HepG2 (cell line): ENCODE data around the gene ZNF526. TPM values are rescaled to one million over a fixed set of nuclear protein-coding genes. Genes with fewer than 3 reads are reported as not detected.
A peak's percentile ranks its signal among the peaks of the same experiment; 100 is the strongest.

Experiments used
- ATAC-seq: fragments of 200-7000 bp; cut with Tn5 transposase; 3 replicates; pipeline ENCODE4 v1.9.1; 2020; ENCODE audit warnings: mild to moderate bottlenecking, moderate library complexity
- BruUV-seq: library from RNA; stranded (reverse); fragments of 400-500 nt; replicated peaks from 2 replicates; lab custom pipeline; 2021; lab: Mats Ljungman, UMichigan
- CTCF ChIA-PET: fragments of 300-600 bp; formaldehyde crosslinking; extraction: SDS; loops from one replicate; lab custom pipeline; 2021; ENCODE audit warnings: low total read pairs, inconsistent platforms, low intra/inter-chr PET ratio; lab: Yijun Ruan, JAX
- POLR2A ChIA-PET: fragments of 350-600 bp; sonication (Branson Sonifier 250); formaldehyde crosslinking; loops from one replicate; lab custom pipeline; 2020; ENCODE audit warnings: antibody characterized with exemption, inconsistent platforms; lab: Yijun Ruan, JAX
- DNase-seq: peaks from one replicate; pipeline ENCODE4 v3.0.0-alpha.2; 2015; ENCODE audit warnings: low spot score
- FAIRE-seq: peaks from 3 replicates; lab custom pipeline; 2011; peaks lifted over from hg19 to GRCh38; lab: Jason Lieb, UNC
- H2AFZ ChIP-seq: one replicate; pipeline ENCODE4 v1.6.1; 2011; ENCODE audit warnings: low read length, inconsistent platforms
- H3K27ac ChIP-seq: fragments of 300-600 bp; 3 replicates; pipeline ENCODE4 v1.8.0; 2011; ENCODE audit warnings: mixed run types, mild to moderate bottlenecking, mixed read lengths, low read length, inconsistent platforms; ENCODE audit not compliant: insufficient read depth; ENCODE audit errors: extremely low read length
- H3K27me3 ChIP-seq, 2 experiments: fragments of 200-600 bp in 1 of 2; 2 replicates in 1 of 2; 3 replicates in 1 of 2; pipeline versions ENCODE4 v1.6.0 to v1.8.0; 2011; ENCODE audit warnings: low read length in 2 of 2, mild to moderate bottlenecking in 2 of 2, moderate library complexity in 2 of 2, inconsistent platforms in 1 of 2; ENCODE audit not compliant: insufficient read depth in 2 of 2, control insufficient read depth in 1 of 2
- H3K36me3 ChIP-seq, 2 experiments: fragments of 200-600 bp in 1 of 2; replicated peaks in 1 of 2; 2 replicates in 1 of 2; 3 replicates in 1 of 2; pipeline versions ENCODE4 v1.5.1 to v1.8.0; 2011; ENCODE audit warnings: low read length in 2 of 2, inconsistent platforms in 1 of 2; ENCODE audit not compliant: insufficient read depth in 2 of 2, control insufficient read depth in 1 of 2
- H3K4me1 ChIP-seq: 2 replicates; pipeline ENCODE4 v1.5.1; 2012; ENCODE audit warnings: low read length, inconsistent platforms; ENCODE audit not compliant: insufficient read depth
- H3K4me2 ChIP-seq: 2 replicates; pipeline ENCODE4 v1.6.0; 2011; ENCODE audit warnings: low read depth, low read length, inconsistent platforms
- H3K4me3 ChIP-seq, 3 experiments: fragments of 200-600 bp in 1 of 3; sonication (generic), shearing (Covaris generic) in 1 of 3; replicated peaks in 1 of 3; 2 replicates each; pipeline ENCODE4 v1.5.1; 2011 to 2016; ENCODE audit warnings: low read length in 3 of 3, inconsistent platforms in 2 of 3, low read depth in 2 of 3, mild to moderate bottlenecking in 2 of 3, control low read depth in 1 of 3, mixed read lengths in 1 of 3; ENCODE audit not compliant: insufficient read depth in 1 of 3
- H3K79me2 ChIP-seq: one replicate; pipeline ENCODE4 v1.6.1; 2011; ENCODE audit warnings: low read length, inconsistent platforms; ENCODE audit not compliant: insufficient read depth
- H3K9ac ChIP-seq: 2 replicates; pipeline ENCODE4 v1.6.0; 2011; ENCODE audit warnings: mild to moderate bottlenecking, low read depth, low read length, inconsistent platforms; ENCODE audit not compliant: insufficient read depth
- H3K9me3 ChIP-seq: 2 replicates; pipeline ENCODE4 v1.5.1; 2012; ENCODE audit warnings: mild to moderate bottlenecking, low read length
- H4K20me1 ChIP-seq: 2 replicates; pipeline ENCODE4 v1.6.0; 2011; ENCODE audit warnings: inconsistent platforms, mild to moderate bottlenecking, low read length, moderate library complexity; ENCODE audit not compliant: insufficient read depth
- AGO1 ChIP-seq: fragments of 200-400 bp; formaldehyde crosslinking; IDR thresholded peaks from 2 replicates; pipeline ENCODE4 v1.6.1; 2017; ENCODE audit warnings: mild to moderate bottlenecking, low read depth, low read length, moderate library complexity; ENCODE audit not compliant: poor library complexity, severe bottlenecking
- AGO2 ChIP-seq: fragments of 200-400 bp; formaldehyde crosslinking; optimal IDR thresholded peaks from 2 replicates; pipeline ENCODE3; 2017; ENCODE audit warnings: mild to moderate bottlenecking, low read depth, low read length, moderate library complexity
- GATAD1 ChIP-seq: IDR thresholded peaks from 2 replicates; pipeline ENCODE4 v1.6.1; 2016; ENCODE audit warnings: missing genetic modification reagents, missing compliant biosample characterization
- POLR2G ChIP-seq: fragments of 200-400 bp; formaldehyde crosslinking; IDR thresholded peaks from 2 replicates; pipeline ENCODE4 v1.6.1; 2018; ENCODE audit warnings: mild to moderate bottlenecking, low read depth, low read length, moderate library complexity
- SNRNP70 ChIP-seq: fragments of 200-400 bp; formaldehyde crosslinking; IDR thresholded peaks from 2 replicates; pipeline ENCODE4 v1.6.1; 2017; ENCODE audit warnings: mild to moderate bottlenecking, low read depth, low read length, moderate library complexity
- ZNF724P ChIP-seq: sonication (generic); formaldehyde crosslinking; IDR thresholded peaks from 2 replicates; pipeline ENCODE4 v1.8.0; 2022; ENCODE audit warnings: missing genetic modification reagents, borderline replicate concordance
- ZSCAN31 ChIP-seq: sonication (generic); formaldehyde crosslinking; IDR thresholded peaks from 2 replicates; pipeline ENCODE4 v1.5.0; 2020; ENCODE audit warnings: low read depth, mild to moderate bottlenecking, missing genetic modification reagents
- WGBS: methylation state at CpG from one replicate; pipeline ENCODE4 v1.1.6; 2017; ENCODE audit warnings: low lambda C conversion rate; 5-methylcytosine and 5-hydroxymethylcytosine counted together
- in situ Hi-C: cut with HindIII; loops from 2 replicates; pipeline ENCODE4 v1.10.0; 2017; ENCODE audit warnings: low pct_unique_long_range_greater_than_20kb; ENCODE audit not compliant: extremely low pct_ligation_motif_present
- intact Hi-C: fragments of 100-400 bp; cut with micrococcal nuclease; formaldehyde crosslinking; loops from one replicate; pipeline ENCODE4 v1.10.0; 2022; ENCODE audit not compliant: unreplicated experiment
- polyA plus RNA-seq, 8 experiments: library from polyadenylated mRNA; depleted of rRNA in 3 of 8; stranded (reverse) in 7 of 8; unstranded in 1 of 8; fragments of >200 nt; fragmentation: Illumina TruSeq in 4 of 8; extraction: Trizol in 4 of 8; gene quantifications; 2 replicates each; pipeline versions ENCODE4 v1.2.1 to v1.2.3, GENCODE V29; 2011 to 2016; ENCODE audit warnings: low read depth in 4 of 8, missing spikeins in 1 of 8, mixed read lengths in 1 of 8; ENCODE audit not compliant: insufficient read depth in 1 of 8
- total RNA-seq, 5 experiments: library from RNA; depleted of rRNA; stranded (reverse); fragments of >200 nt; fragmentation: Illumina TruSeq; extraction: Trizol; gene quantifications; 2 replicates each; pipeline ENCODE4 v1.2.3, GENCODE V29; 2016; ENCODE audit warnings: low read depth in 1 of 5
- TF ChIP-seq, protein P1 (sequence below): fragments of 450-650 bp; IDR thresholded peaks from 2 replicates; pipeline ENCODE4 v1.6.1; 2017; ENCODE audit warnings: mild to moderate bottlenecking
- TF ChIP-seq, protein P2 (sequence below): sonication (generic); formaldehyde crosslinking; IDR thresholded peaks from 2 replicates; pipeline ENCODE4 v1.4.0; 2020; ENCODE audit warnings: missing genetic modification reagents
- TF ChIP-seq, protein P3 (sequence below): sonication (generic); formaldehyde crosslinking; IDR thresholded peaks from 2 replicates; pipeline ENCODE4 v1.4.0; 2020; ENCODE audit warnings: missing genetic modification reagents

The ZNF526 gene
- total and polyA plus RNA-seq, 2 of the 13 experiments (the other 11 are each of a cell fraction or from before 2014, with no cell fraction given), result 3.3 to 8.4 TPM

DNA sequence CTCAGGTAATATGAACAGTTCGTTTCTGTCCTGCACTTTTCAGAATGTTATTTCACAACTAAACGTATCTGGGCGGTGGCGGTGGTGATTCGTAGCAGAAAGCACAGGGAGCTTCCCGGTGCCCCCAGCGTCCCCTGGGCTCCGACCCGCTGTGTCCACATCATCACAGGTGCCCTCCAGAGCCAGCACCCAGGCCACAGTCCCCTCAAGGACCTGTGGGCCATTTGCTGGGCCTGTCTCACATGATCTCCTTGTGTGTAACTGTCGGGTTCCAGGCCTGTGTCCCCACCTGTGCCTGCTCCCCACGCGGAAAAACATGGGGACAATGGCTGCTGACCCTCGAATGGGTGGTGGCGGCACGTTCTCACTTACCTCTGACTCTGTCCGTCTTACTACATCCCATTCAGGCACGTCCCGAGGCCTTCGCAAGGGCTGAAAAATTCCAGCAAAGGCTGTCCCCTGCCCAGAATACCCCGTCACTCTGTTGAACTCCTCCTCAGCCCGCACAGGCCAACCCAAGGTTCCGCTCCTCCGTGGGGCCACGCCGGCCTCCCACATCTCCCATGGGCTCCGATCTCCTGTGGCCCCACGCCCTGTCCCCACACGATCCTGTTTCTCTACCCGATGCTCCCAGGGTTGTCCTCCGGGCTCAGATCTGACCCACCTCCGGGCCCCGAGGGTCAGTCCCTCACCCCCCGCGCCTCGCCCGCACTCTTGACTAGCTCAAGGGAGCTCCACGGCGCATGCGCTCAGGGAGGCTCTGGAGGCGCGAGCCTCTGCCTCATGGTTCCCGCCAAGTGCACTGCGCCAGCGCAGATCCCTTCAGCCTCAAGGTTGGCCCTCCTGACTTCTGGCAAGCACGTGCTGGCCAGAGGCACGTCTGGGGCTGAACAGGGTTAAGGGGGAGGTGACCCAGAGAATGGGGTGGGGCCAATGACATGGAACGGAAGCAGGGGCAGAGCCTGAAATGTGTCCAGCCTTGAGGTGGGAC, 23.8 kb upstream of the ZNF526 start:
- DNase-seq (no peak), FAIRE-seq (no peak), ATAC-seq (peak; percentile 19; the same call in 2 of the 3 replicates)
- Histone ChIP-seq H3K27me3 (peaks cover 0 to 2% of the 10 kb centered on the region in 2 experiments; a peak in 1 of 5 replicates), H3K79me2 (no peaks in the 10 kb centered on the region), H3K9ac (no peak overlapping the region), H3K4me3 (no peak overlapping the region), H2AFZ (no peak overlapping the region), H4K20me1 (peaks cover 17% of the 10 kb centered on the region; the same call in 1 of the 2 replicates), H3K4me1 (peaks cover 9% of the 10 kb centered on the region; the same call in 1 of the 2 replicates), H3K9me3 (peaks cover 4% of the 10 kb centered on the region; the same call in 1 of the 2 replicates), H3K27ac (no peak overlapping the region), H3K36me3 (peaks cover 18 to 29% of the 10 kb centered on the region in 2 experiments; a peak in 4 of 5 replicates), H3K4me2 (no peak overlapping the region)
- ChIA-PET CTCF (no interaction called here), POLR2A (no interaction called here)
- intact Hi-C loops, result no loop called here
- 95% methylated on average over 42 of the region's 47 CpGs for WGBS
- in situ Hi-C loops, result no loop called here
- BruUV-seq, result TSS peak; percentile 34
- TF ChIP-seq AGO2 (peak; percentile 83), GATAD1 (CRISPR knock-in tag) (no peak), AGO1 (peak; percentile 62), POLR2G (peak; percentile 22; the same call in 1 of the 2 replicates), ZSCAN31 (CRISPR knock-in tag) (no peak), ZNF724P (CRISPR knock-in tag) (no peak), SNRNP70 (no peak)
- TF ChIP-seq, protein P1, sequence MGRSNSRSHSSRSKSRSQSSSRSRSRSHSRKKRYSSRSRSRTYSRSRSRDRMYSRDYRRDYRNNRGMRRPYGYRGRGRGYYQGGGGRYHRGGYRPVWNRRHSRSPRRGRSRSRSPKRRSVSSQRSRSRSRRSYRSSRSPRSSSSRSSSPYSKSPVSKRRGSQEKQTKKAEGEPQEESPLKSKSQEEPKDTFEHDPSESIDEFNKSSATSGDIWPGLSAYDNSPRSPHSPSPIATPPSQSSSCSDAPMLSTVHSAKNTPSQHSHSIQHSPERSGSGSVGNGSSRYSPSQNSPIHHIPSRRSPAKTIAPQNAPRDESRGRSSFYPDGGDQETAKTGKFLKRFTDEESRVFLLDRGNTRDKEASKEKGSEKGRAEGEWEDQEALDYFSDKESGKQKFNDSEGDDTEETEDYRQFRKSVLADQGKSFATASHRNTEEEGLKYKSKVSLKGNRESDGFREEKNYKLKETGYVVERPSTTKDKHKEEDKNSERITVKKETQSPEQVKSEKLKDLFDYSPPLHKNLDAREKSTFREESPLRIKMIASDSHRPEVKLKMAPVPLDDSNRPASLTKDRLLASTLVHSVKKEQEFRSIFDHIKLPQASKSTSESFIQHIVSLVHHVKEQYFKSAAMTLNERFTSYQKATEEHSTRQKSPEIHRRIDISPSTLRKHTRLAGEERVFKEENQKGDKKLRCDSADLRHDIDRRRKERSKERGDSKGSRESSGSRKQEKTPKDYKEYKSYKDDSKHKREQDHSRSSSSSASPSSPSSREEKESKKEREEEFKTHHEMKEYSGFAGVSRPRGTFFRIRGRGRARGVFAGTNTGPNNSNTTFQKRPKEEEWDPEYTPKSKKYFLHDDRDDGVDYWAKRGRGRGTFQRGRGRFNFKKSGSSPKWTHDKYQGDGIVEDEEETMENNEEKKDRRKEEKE, result no peak
- TF ChIP-seq, protein P2, sequence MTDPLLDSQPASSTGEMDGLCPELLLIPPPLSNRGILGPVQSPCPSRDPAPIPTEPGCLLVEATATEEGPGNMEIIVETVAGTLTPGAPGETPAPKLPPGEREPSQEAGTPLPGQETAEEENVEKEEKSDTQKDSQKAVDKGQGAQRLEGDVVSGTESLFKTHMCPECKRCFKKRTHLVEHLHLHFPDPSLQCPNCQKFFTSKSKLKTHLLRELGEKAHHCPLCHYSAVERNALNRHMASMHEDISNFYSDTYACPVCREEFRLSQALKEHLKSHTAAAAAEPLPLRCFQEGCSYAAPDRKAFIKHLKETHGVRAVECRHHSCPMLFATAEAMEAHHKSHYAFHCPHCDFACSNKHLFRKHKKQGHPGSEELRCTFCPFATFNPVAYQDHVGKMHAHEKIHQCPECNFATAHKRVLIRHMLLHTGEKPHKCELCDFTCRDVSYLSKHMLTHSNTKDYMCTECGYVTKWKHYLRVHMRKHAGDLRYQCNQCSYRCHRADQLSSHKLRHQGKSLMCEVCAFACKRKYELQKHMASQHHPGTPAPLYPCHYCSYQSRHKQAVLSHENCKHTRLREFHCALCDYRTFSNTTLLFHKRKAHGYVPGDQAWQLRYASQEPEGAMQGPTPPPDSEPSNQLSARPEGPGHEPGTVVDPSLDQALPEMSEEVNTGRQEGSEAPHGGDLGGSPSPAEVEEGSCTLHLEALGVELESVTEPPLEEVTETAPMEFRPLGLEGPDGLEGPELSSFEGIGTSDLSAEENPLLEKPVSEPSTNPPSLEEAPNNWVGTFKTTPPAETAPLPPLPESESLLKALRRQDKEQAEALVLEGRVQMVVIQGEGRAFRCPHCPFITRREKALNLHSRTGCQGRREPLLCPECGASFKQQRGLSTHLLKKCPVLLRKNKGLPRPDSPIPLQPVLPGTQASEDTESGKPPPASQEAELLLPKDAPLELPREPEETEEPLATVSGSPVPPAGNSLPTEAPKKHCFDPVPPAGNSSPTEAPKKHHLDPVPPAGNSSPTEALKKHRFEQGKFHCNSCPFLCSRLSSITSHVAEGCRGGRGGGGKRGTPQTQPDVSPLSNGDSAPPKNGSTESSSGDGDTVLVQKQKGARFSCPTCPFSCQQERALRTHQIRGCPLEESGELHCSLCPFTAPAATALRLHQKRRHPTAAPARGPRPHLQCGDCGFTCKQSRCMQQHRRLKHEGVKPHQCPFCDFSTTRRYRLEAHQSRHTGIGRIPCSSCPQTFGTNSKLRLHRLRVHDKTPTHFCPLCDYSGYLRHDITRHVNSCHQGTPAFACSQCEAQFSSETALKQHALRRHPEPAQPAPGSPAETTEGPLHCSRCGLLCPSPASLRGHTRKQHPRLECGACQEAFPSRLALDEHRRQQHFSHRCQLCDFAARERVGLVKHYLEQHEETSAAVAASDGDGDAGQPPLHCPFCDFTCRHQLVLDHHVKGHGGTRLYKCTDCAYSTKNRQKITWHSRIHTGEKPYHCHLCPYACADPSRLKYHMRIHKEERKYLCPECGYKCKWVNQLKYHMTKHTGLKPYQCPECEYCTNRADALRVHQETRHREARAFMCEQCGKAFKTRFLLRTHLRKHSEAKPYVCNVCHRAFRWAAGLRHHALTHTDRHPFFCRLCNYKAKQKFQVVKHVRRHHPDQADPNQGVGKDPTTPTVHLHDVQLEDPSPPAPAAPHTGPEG, result no peak
- TF ChIP-seq, protein P3, sequence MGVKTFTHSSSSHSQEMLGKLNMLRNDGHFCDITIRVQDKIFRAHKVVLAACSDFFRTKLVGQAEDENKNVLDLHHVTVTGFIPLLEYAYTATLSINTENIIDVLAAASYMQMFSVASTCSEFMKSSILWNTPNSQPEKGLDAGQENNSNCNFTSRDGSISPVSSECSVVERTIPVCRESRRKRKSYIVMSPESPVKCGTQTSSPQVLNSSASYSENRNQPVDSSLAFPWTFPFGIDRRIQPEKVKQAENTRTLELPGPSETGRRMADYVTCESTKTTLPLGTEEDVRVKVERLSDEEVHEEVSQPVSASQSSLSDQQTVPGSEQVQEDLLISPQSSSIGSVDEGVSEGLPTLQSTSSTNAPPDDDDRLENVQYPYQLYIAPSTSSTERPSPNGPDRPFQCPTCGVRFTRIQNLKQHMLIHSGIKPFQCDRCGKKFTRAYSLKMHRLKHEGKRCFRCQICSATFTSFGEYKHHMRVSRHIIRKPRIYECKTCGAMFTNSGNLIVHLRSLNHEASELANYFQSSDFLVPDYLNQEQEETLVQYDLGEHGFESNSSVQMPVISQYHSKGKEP (CRISPR knock-in tag), result no peak
